ENCODE data around the gene BTN1A1. TPM values are rescaled to one million over a fixed set of nuclear protein-coding genes. Genes with fewer than 3 reads are reported as not detected.

Gene BTN1A1
- total and polyA plus RNA-seq, 9 of the 15 experiments (the other 6 are each of a cell fraction or from before 2014, with no cell fraction given), result 0.01 to 0.15 (median 0.06) TPM; not detected in 4

- TF ChIP-seq ZNF740 (CRISPR knock-in tag; IDR thresholded peaks at IDR 0.05), result peak; percentile 90
- peak in 1 of 2 experiments; percentile 70; a peak in 2 of 4 replicates for TF ChIP-seq ZNF740 (tag; IDR thresholded peaks at IDR 0.05)
- TF ChIP-seq OTX1 (CRISPR knock-in tag; IDR thresholded peaks at IDR 0.05), result 0 out of 2 replicates have a peak, but pooled peaks have one; percentile 17
- peak in 1 of 2 experiments; percentile 43; a peak in 1 of 4 replicates for TF ChIP-seq HDAC1 (IDR thresholded peaks at IDR 0.05)
- TF ChIP-seq ARID2 (IDR thresholded peaks at IDR 0.05), result 0 out of 2 replicates have a peak, but pooled peaks have one; percentile 23
- TF ChIP-seq FOSL1 (tag; conservative IDR thresholded peaks at IDR 0.05), result peak; percentile 80
- TF ChIP-seq ARID1B (IDR thresholded peaks at IDR 0.05), result peak; percentile 61
- TF ChIP-seq DMBX1 (CRISPR knock-in tag; IDR thresholded peaks at IDR 0.05; ENCODE audit: borderline replicate concordance), result no peak
- TF ChIP-seq UBTF (IDR thresholded peaks at IDR 0.05; ENCODE audit: borderline replicate concordance in 1 of 2, low read depth in 2 of 2, low read length in 2 of 2), result no peak
- TF ChIP-seq VEZF1 (CRISPR knock-in tag; IDR thresholded peaks at IDR 0.05), result 0 out of 2 replicates have a peak, but pooled peaks have one; percentile 23
- TF ChIP-seq ARNT (IDR thresholded peaks at IDR 0.05), result 0 out of 4 replicates have a peak, but pooled peaks of 1 of the 2 experiments have one; percentile 25
- peak; percentile 86 for TF ChIP-seq ATF3 (IDR thresholded peaks at IDR 0.05)
- no peak for TF ChIP-seq ATF3 (CRISPR knock-in tag; conservative IDR thresholded peaks at IDR 0.05)
- peak; percentile 4 for TF ChIP-seq MEIS2 (IDR thresholded peaks at IDR 0.05; ENCODE audit: partially characterized antibody)
- no peak for TF ChIP-seq ELF4 (CRISPR knock-in tag; IDR thresholded peaks at IDR 0.05)
- TF ChIP-seq HIVEP1 (CRISPR knock-in tag; IDR thresholded peaks at IDR 0.05), result no peak
These were observed 16.7 kb downstream of the BTN1A1 start (continued) for GRCh38 chr6:26516481-26517427.
